Peyer's patch (tissue), 4 donors: ENCODE data around the gene ZCCHC14. TPM values are rescaled to one million over a fixed set of nuclear protein-coding genes. Genes with fewer than 3 reads are reported as not detected.
A peak's percentile ranks its signal among the peaks of the same experiment; 100 is the strongest.

ENCODE experiments used
- DNase-seq, 3 donors: peaks; one replicate each; pipeline ENCODE4 v3.0.0-alpha.2; 2017 to 2019
- H3K27ac ChIP-seq, 4 donors: fragments of 200-600 bp; sonication (generic); one replicate each; pipeline ENCODE4 v1.5.1; 2016 to 2019
- H3K27me3 ChIP-seq, 2 donors: fragments of 200-600 bp; sonication (generic); one replicate each; pipeline ENCODE4 v1.5.1; 2019
- H3K36me3 ChIP-seq, 3 donors: fragments of 200-600 bp; sonication (generic); one replicate each; pipeline ENCODE4 v1.5.1; 2016 to 2019
- H3K4me1 ChIP-seq, 4 donors: fragments of 200-600 bp; sonication (generic); one replicate each; pipeline ENCODE4 v1.5.1; 2016 to 2019
- H3K4me3 ChIP-seq, 4 donors: fragments of 200-600 bp; sonication (generic); 1 replicate in 3 of 4; 2 replicates in 1 of 4; pipeline ENCODE4 v1.5.1; 2016 to 2019; ENCODE audit warnings: mild to moderate bottlenecking in 1 of 4
- H3K9me3 ChIP-seq, 4 donors: fragments of 200-600 bp; sonication (generic); one replicate each; pipeline ENCODE4 v1.5.1; 2016 to 2019; ENCODE audit warnings: mild to moderate bottlenecking in 1 of 4
- POLR2A ChIP-seq, 2 donors: fragments of 450-650 bp; IDR thresholded peaks; one replicate each; pipeline ENCODE4 v1.5.1; 2017; ENCODE audit warnings: antibody characterized with exemption in 2 of 2, mild to moderate bottlenecking in 2 of 2, moderate library complexity in 2 of 2
- total RNA-seq, 4 donors: library from RNA; depleted of rRNA; stranded (reverse); fragments of >200 nt; gene quantifications; one replicate each; pipeline ENCODE4 v1.1.0, GENCODE V29; 2016
- TF ChIP-seq, protein P1 (sequence below), 6 experiments: fragments of 450-650 bp in 4 of 6; fragments of 200-600 bp in 2 of 6; sonication (generic) in 1 of 6; IDR thresholded peaks; one replicate each; pipeline ENCODE4 v1.5.1; 2017 to 2019; ENCODE audit warnings: antibody characterized with exemption in 6 of 6, mild to moderate bottlenecking in 3 of 6, moderate library complexity in 1 of 6

Gene ZCCHC14
- total RNA-seq, 4 donors from 2014 or later: 28.1 to 68.9 (median 55.9) TPM

DNA sequence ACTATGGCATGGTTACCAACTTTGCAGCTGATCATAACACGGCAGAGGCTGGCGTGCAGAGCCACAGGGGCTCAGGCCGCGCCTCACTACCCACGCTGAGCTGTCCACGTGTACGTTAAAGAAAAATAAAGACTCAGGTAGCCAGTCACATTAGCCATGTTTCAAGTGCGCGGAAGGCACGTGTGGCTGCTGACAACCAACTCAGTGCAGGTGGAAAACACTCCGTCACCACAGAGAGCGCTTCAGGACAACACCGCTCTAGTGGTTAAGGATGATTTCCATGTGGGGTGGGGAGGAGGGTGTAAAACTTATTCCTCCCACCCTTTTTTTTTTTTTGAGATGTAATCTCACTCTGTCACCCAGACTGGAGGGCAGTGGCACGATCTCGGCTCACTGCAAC lies 33.8 kb downstream of the ZCCHC14 start:
- H3K36me3 ChIP-seq: peaks cover 0 to 14% (median 0%) of the 10 kb centered on the region in 3 donors
- DNase-seq: no peak
- H3K4me3 ChIP-seq: no peak overlapping the region
- H3K4me1 ChIP-seq: peaks cover 3 to 53% (median 5%) of the 10 kb centered on the region in 4 donors
- no peaks in the 10 kb centered on the region for H3K9me3 ChIP-seq
- no peak overlapping the region for H3K27ac ChIP-seq
- H3K27me3 ChIP-seq: no peaks in the 10 kb centered on the region
- TF ChIP-seq, protein P1, sequence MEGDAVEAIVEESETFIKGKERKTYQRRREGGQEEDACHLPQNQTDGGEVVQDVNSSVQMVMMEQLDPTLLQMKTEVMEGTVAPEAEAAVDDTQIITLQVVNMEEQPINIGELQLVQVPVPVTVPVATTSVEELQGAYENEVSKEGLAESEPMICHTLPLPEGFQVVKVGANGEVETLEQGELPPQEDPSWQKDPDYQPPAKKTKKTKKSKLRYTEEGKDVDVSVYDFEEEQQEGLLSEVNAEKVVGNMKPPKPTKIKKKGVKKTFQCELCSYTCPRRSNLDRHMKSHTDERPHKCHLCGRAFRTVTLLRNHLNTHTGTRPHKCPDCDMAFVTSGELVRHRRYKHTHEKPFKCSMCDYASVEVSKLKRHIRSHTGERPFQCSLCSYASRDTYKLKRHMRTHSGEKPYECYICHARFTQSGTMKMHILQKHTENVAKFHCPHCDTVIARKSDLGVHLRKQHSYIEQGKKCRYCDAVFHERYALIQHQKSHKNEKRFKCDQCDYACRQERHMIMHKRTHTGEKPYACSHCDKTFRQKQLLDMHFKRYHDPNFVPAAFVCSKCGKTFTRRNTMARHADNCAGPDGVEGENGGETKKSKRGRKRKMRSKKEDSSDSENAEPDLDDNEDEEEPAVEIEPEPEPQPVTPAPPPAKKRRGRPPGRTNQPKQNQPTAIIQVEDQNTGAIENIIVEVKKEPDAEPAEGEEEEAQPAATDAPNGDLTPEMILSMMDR (IDR thresholded peaks at IDR 0.05): no peak
- TF ChIP-seq POLR2A (IDR thresholded peaks at IDR 0.05): no peak

DNA sequence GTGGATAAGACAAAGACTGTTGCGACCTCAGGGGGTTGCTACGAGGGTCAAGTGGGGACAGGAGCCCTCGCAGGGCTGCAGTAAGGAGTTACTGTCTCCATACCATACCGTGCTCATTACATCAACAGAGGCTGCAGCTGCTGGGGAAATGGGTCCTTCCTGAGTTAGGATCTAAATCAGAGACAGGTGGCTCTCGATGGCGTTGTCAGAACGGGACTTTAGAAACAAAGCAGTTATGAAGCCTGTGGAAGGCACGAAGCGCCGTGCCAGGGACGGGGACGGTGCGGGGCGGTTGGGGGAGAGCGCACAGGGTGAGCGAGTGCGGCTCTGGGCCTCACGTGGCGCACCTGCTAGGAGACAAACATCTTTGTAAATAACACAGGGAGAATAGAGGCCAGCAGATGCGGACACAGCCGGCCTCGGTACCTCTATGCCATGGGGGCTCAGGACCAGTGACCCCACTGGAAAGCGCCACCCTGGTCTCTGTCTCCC lies 34.4 kb downstream of the ZCCHC14 start:
- H3K9me3 ChIP-seq: no peaks in the 10 kb centered on the region
- no peaks in the 10 kb centered on the region for H3K27me3 ChIP-seq
- peak overlapping the region in 2 of 4 donors; percentile 72 to 84 for H3K27ac ChIP-seq
- peaks cover 0 to 15% (median 0%) of the 10 kb centered on the region in 3 donors for H3K36me3 ChIP-seq
- H3K4me3 ChIP-seq: no peak overlapping the region
- peaks cover 0 to 48% (median 4%) of the 10 kb centered on the region in 4 donors for H3K4me1 ChIP-seq
- no peak for DNase-seq
- TF ChIP-seq, protein P1 (IDR thresholded peaks at IDR 0.05): no peak
- TF ChIP-seq POLR2A (IDR thresholded peaks at IDR 0.05): no peak

DNA sequence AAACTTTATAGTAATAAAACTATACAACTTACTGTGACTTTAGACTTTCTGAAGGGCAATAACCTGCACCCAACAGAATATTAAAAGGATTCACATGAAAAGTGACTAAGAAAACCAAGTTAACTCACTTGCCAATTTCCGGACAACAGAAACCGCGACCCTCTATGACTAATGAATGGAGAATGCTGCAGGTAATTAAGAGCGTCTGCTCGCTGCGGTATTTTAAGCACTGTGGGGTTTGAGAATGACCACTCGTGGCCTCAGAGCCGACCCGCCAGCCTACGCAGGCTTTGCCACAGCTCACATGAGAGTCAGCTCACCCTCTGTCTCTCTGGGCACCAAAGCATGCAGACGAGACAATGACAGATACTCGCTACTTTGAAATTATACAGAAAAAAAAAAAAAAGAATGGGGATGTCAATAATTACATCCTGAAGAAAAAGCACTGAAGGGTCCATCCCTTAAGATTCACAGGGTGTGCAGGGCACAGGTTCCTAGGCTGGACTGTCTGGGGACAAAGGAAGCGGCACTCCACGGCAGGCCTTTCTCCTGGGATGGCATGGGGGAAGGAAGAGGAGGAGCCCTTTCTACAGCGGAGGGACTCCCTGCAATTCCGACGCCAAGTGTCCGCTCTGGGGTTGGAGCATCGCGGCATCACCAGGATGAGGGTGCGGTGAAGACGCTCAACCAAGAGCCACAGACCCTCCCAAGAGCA lies 35.0 kb downstream of the ZCCHC14 start:
- H3K4me1 ChIP-seq: peaks cover 0 to 43% (median 4%) of the 10 kb centered on the region in 4 donors
- TF ChIP-seq, protein P1 (IDR thresholded peaks at IDR 0.05): no peak
- TF ChIP-seq POLR2A (IDR thresholded peaks at IDR 0.05): no peak
- H3K4me3 ChIP-seq: no peak overlapping the region
- H3K9me3 ChIP-seq: no peaks in the 10 kb centered on the region
- H3K27me3 ChIP-seq: no peaks in the 10 kb centered on the region
- H3K36me3 ChIP-seq: peaks cover 0 to 22% (median 0%) of the 10 kb centered on the region in 3 donors
- H3K27ac ChIP-seq: peak overlapping the region in 3 of 4 donors; percentile 15 to 84 (median 72)
- DNase-seq: no peak

DNA sequence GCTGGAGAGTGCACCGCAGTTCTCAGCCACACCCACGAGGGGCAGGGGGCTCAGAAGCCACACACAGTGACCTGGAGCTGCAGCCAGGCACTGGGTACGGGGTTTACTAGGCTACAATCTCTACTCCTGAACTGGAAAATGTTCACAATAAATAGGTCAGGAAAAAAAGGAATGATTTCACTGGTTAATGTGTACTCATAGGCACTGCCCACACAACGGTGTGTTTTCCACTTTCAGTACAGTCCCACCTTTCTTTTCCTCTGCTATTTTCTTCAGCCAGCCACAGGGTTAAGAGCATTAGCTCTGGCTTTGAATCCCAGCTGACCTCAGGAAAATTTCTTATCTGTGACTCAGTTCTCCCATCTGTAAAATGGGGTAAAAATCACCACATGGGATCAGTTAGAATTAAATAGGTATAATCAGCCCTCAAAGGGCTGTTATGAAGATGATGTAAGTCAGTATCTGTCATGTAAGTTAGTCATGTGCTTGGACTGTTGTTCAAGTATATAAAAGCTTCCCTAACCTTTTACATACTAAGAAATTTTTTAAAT lies 35.7 kb downstream of the ZCCHC14 start:
- TF ChIP-seq, protein P1 (IDR thresholded peaks at IDR 0.05): no peak
- no peak for TF ChIP-seq POLR2A (IDR thresholded peaks at IDR 0.05)
- Histone ChIP-seq H3K4me3 (peak overlapping the region in 1 of 4 donors; percentile 12), H3K27ac (peak overlapping the region in 2 of 4 donors; percentile 72 to 84), H3K27me3 (no peaks in the 10 kb centered on the region), H3K4me1 (peaks cover 0 to 40% (median 4%) of the 10 kb centered on the region in 4 donors), H3K36me3 (peaks cover 0 to 29% (median 0%) of the 10 kb centered on the region in 3 donors), H3K9me3 (no peaks in the 10 kb centered on the region)
- DNase-seq: no peak

DNA sequence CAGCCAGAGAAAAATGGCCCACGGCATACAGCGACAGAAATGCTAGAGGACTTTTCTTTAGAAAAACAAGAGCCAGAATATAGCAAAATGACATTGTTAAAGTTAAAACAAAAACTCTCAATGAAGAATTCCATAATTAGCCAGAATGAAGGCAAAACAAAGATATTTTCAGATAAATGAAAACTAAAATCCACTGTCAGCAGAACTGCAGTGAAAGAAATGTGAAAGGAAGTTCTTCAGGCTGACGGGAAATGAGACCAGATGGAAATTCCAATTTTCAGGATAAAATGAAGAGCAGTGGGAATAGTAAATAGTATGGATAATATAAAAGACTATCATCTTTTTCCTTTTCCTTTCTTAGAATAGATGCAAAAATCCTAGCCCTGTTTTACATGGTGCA lies 38.4 kb downstream of the ZCCHC14 start:
- no peaks in the 10 kb centered on the region for H3K9me3 ChIP-seq
- DNase-seq: no peak
- H3K27me3 ChIP-seq: no peaks in the 10 kb centered on the region
- TF ChIP-seq, protein P1 (IDR thresholded peaks at IDR 0.05): no peak
- TF ChIP-seq POLR2A (IDR thresholded peaks at IDR 0.05): no peak
- peaks cover 0 to 26% (median 3%) of the 10 kb centered on the region in 4 donors for H3K4me1 ChIP-seq
- H3K27ac ChIP-seq: no peak overlapping the region
- no peak overlapping the region for H3K4me3 ChIP-seq
- peaks cover 0 to 44% (median 0%) of the 10 kb centered on the region in 3 donors for H3K36me3 ChIP-seq
